Mammary epithelial cell (primary cell): ENCODE measurements around the gene CHI3L1.

Source experiments
- CTCF ChIP-seq, 2 donors: IDR thresholded peaks in 1 of 2; conservative IDR thresholded peaks in 1 of 2; 2 replicates each; pipeline ENCODE4 v1.5.1; 2011 to 2012; ENCODE audit warnings: inconsistent platforms in 2 of 2, low read length in 2 of 2, mild to moderate bottlenecking in 2 of 2, control low read depth in 1 of 2, low read depth in 1 of 2; ENCODE audit not compliant: insufficient read depth in 1 of 2; ENCODE audit errors: extremely low read depth in 1 of 2
- EZH2 ChIP-seq: IDR thresholded peaks from 2 replicates; pipeline ENCODE4 v1.6.1; 2012; ENCODE audit warnings: low read length, inconsistent platforms, borderline replicate concordance

DNA sequence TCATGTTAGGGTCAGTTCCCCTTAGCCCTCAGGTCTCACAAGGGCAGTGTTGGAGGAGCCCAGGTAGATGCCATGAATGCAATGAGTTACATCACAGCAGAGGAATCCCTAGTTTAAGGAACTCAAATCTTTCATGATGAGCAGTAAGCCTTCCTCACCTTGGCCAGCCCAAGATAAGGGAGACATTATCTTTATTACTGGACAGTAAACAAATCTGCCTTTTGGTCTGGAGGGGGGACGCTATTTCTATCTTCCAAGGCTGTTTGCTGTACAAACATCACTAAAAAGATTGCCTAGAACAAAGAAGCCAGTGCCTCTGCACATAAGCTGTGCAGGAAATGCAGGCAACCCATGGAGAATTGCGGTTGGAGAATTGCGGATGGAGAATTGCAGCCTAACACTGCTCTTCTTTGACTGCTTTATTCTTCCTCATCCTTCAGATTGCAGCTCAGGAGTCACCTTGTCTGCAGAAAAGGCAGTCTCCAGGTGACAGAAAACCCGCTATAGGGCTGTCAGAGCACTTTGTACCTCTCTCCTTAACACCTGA lies 2.3 kb upstream of the CHI3L1 start:
- TF ChIP-seq CTCF (conservative IDR thresholded peaks at IDR 0.05 in 1 of 2, IDR thresholded peaks at IDR 0.05 in 1 of 2; ENCODE audit: extremely low read depth in 1 of 2, insufficient read depth in 1 of 2, low read depth in 1 of 2, low read length in 2 of 2), result no peak
- TF ChIP-seq EZH2, result no peak
